Fibroblast of villous mesenchyme (primary cell): ENCODE data around the gene ACAP3. TPM values are rescaled to one million over a fixed set of nuclear protein-coding genes. Genes with fewer than 3 reads are reported as not detected.
A peak's percentile ranks its signal among the peaks of the same experiment; 100 is the strongest.

Experiments used
- DNase-seq: peaks from one replicate; pipeline ENCODE4 v3.0.0-alpha.2; 2010; ENCODE audit warnings: low read depth
- H3K4me3 ChIP-seq: 2 replicates; pipeline ENCODE4 v1.5.1; 2011; ENCODE audit warnings: low read depth, mild to moderate bottlenecking, low read length
- total RNA-seq: library from RNA; depleted of rRNA; stranded (reverse); fragments of >200 nt; gene quantifications from 2 replicates; pipeline ENCODE4 v1.2.3, GENCODE V29; 2012
- TF ChIP-seq, protein P1 (sequence below): IDR thresholded peaks from 2 replicates; pipeline ENCODE4 v1.5.1; 2012; ENCODE audit warnings: low read depth, mild to moderate bottlenecking, low read length; ENCODE audit not compliant: insufficient read depth

The ACAP3 gene
- total RNA-seq, 1 donor: 43.2 TPM

DNA sequence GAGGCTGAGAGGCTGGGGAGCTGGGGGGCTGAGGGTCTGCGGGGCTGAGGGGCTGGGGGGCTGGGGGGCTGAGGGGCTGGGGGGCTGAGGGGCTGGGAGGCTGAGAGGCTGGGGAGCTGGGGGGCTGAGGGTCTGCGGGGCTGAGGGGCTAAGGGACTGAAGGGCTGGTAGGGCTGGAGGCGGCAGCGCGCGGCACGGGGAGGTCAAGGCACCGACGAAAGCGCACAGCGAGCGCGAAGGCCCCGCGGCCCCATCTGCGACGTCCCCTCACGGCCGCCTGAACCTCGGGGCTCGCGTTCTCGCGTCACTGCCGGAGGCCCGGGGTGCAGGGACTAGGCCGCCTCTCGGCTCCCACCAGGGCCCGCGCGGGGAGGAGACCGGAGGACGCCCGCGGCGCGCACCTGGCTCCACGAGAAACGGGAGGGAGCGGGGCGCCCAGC, 16.4 kb upstream of the ACAP3 start:
- TF ChIP-seq, protein P1, sequence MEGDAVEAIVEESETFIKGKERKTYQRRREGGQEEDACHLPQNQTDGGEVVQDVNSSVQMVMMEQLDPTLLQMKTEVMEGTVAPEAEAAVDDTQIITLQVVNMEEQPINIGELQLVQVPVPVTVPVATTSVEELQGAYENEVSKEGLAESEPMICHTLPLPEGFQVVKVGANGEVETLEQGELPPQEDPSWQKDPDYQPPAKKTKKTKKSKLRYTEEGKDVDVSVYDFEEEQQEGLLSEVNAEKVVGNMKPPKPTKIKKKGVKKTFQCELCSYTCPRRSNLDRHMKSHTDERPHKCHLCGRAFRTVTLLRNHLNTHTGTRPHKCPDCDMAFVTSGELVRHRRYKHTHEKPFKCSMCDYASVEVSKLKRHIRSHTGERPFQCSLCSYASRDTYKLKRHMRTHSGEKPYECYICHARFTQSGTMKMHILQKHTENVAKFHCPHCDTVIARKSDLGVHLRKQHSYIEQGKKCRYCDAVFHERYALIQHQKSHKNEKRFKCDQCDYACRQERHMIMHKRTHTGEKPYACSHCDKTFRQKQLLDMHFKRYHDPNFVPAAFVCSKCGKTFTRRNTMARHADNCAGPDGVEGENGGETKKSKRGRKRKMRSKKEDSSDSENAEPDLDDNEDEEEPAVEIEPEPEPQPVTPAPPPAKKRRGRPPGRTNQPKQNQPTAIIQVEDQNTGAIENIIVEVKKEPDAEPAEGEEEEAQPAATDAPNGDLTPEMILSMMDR: no peak
- H3K4me3 ChIP-seq: peak overlapping the region; percentile 83
- DNase-seq: no peak

DNA sequence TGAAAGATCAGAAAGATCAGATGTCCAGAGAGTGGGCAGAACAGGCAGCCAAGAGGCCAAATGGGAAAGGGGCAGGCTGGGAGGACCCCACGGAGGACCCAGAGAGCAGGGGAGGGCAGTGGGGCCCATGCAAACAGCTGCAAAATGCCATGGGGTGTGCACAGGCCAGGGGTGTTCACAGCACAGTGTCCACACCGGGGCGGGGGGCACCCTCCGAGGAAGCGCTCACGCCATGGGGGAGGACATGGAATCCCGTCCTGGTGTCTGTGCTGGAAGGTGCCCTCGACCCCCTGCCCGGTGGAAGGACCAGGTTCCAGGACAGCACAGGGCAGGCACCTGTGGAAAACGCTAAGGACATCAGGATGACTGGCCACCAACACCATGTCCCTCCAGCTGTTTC, 15.2 kb upstream of the ACAP3 start:
- no peak overlapping the region for H3K4me3 ChIP-seq
- no peak for DNase-seq

DNA sequence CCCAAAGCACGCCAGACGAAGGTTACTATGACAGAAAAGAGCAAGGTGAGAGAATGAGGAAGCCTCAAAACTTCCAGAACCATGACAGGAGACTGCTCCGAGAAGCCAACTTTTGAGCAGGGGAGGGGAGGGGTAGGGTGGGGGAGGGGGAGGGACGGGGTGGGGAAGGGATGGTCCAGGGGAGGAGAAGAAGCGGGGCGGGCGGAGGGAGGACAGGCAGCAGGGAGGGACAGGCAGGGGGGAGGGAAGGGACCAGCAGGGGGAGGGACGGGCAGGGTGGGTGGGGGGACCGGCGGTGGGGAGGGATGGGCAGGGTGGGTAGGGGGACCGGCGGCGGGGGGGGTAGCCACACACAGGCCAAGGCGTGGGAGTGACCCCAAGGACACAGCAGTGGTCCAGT, 14.7 kb upstream of the ACAP3 start:
- TF ChIP-seq, protein P1: no peak
- DNase-seq: no peak
- no peak overlapping the region for H3K4me3 ChIP-seq

More for the DNA sequence above, 15.2 kb upstream of the ACAP3 start:
- TF ChIP-seq, protein P1: no peak

DNA sequence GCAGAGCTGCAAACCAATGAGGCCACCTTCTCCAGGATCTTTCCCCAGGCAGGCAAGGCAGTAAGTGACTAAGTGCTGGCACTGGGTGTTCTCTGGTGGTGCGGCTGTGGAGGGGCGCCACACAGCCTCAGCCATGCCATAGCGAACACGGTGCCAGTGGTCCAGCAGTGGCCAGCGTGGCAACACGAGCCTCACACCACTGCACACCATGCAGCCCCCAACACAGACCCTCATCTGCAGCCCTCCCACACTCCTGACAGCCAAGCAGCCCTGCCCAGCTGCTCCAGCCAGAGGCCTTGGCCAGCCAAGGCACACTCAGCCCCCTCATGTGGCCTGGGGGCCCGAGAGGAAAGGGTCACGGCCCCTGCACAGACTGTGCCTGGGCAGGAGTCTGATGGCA, 13.7 kb upstream of the ACAP3 start:
- no peak overlapping the region for H3K4me3 ChIP-seq
- TF ChIP-seq, protein P1: no peak
- DNase-seq: no peak

DNA sequence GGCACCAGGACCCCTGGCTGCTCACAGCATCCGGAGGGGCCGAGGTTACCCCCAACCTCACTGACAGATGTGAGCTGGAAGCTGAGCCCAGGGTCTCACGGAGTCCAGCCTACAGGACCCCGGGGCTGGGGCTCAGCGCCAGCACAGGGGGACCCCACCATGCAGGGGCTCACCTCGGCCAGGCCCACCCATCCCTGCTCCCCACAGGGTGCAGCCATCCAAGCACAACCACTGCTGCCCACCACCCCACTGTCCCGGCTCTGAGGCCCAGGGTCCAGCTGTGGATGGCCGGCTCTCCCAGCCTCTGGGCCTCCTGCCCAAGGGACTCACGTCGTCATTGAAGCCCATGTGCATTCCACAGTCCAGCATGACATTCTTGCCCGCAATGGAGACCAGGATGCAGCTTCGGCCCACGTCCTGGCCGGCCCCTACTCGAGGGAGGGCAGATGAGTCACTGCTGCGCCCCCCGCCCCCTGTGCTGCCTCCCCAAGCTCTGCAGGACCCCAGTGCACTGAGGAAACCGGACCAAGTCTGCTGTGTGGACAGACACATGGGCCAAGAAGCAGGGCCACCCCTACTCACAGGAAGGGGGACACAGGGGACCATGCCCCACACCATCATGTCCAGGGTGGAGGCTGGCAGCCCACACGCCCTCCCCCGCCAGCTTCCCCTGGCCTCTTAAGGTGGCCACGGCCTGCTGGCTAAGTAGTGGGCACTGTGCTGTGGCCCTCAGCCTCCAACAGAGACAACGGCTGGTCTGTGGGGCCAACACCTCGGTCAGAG, 13.1 kb upstream of the ACAP3 start:
- no peak overlapping the region for H3K4me3 ChIP-seq
- TF ChIP-seq, protein P1: no peak
- DNase-seq: no peak

DNA sequence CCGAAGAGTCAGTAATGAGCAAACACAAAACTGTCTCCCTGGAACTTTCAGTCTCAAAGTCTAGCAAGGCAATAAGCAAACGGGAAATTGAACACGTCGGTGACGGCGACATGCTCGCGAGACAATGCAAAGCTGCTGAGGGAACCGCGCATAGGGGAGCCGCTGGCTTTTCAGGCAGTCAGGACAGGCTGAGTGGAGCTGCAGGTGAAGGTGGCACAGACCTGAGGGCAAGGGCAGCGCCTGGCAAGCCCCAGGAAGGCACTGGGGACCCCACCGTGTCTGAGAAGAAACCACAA, 11.9 kb upstream of the ACAP3 start:
- no peak overlapping the region for H3K4me3 ChIP-seq
- no peak for DNase-seq
- TF ChIP-seq, protein P1: no peak
